Hepatocyte (in vitro differentiated cells): ENCODE data around the gene PMEPA1. TPM values are rescaled to one million over a fixed set of nuclear protein-coding genes. Genes with fewer than 3 reads are reported as not detected.

ENCODE experiments used
- DNase-seq: peaks from one replicate; pipeline ENCODE4 v3.0.0-alpha.2; 2016; ENCODE audit warnings: low spot score
- H2AFZ ChIP-seq: fragments of 200-600 bp; sonication (generic); 2 replicates; pipeline ENCODE4 v1.6.0; 2016; ENCODE audit warnings: antibody characterized with exemption, mild to moderate bottlenecking
- H3K27ac ChIP-seq: fragments of 200-600 bp; sonication (generic); 2 replicates; pipeline ENCODE4 v1.5.1; 2016; ENCODE audit warnings: mild to moderate bottlenecking
- H3K27me3 ChIP-seq: fragments of 200-600 bp; sonication (generic); 2 replicates; pipeline ENCODE4 v1.6.1; 2016
- H3K36me3 ChIP-seq: fragments of 200-600 bp; sonication (generic); replicated peaks from 2 replicates; pipeline ENCODE4 v1.5.1; 2016; ENCODE audit warnings: low read depth; ENCODE audit not compliant: insufficient read depth
- H3K4me1 ChIP-seq: fragments of 200-600 bp; sonication (generic); 2 replicates; pipeline ENCODE4 v1.5.1; 2016; ENCODE audit warnings: mild to moderate bottlenecking, moderate library complexity; ENCODE audit not compliant: insufficient read depth
- H3K4me2 ChIP-seq: fragments of 200-600 bp; sonication (generic); 2 replicates; pipeline ENCODE4 v1.6.0; 2016
- H3K4me3 ChIP-seq: fragments of 200-600 bp; sonication (generic); 2 replicates; pipeline ENCODE4 v1.5.1; 2016; ENCODE audit warnings: mild to moderate bottlenecking
- H3K79me2 ChIP-seq: fragments of 200-600 bp; sonication (generic); 2 replicates; pipeline ENCODE4 v1.6.0; 2017; ENCODE audit warnings: mild to moderate bottlenecking
- H3K9me2 ChIP-seq: fragments of 200-600 bp; sonication (generic); replicated peaks from 2 replicates; pipeline ENCODE4 v1.6.0; 2017; ENCODE audit warnings: mild to moderate bottlenecking; ENCODE audit not compliant: insufficient read depth
- H3K9me3 ChIP-seq: fragments of 200-600 bp; sonication (generic); 2 replicates; pipeline ENCODE4 v1.5.1; 2016; ENCODE audit warnings: low read depth, mild to moderate bottlenecking
- H4K20me1 ChIP-seq: fragments of 200-600 bp; sonication (generic); 2 replicates; pipeline ENCODE4 v1.6.0; 2016; ENCODE audit warnings: mild to moderate bottlenecking; ENCODE audit not compliant: insufficient read depth, poor library complexity, severe bottlenecking
- EZH2 ChIP-seq: fragments of 200-600 bp; sonication (generic); IDR thresholded peaks from 2 replicates; pipeline ENCODE4 v1.6.1; 2016; ENCODE audit warnings: antibody characterized with exemption, mild to moderate bottlenecking, borderline replicate concordance
- EZH2phosphoT487 ChIP-seq: fragments of 200-600 bp; sonication (generic); IDR thresholded peaks from one replicate; pipeline ENCODE4 v1.6.1; 2018; ENCODE audit warnings: antibody characterized with exemption, mild to moderate bottlenecking, low read depth, moderate library complexity; ENCODE audit not compliant: unreplicated experiment, severe bottlenecking
- WGBS: methylation state at CpG from one replicate; pipeline ENCODE4 v1.1.6; 2016; ENCODE audit warnings: low lambda C conversion rate; ENCODE audit errors: missing lambda C conversion rate; 5-methylcytosine and 5-hydroxymethylcytosine counted together
- polyA plus RNA-seq: library from polyadenylated mRNA; unstranded; fragments of >200 nt; fragmentation: Nextera tagmentation; extraction: Ambion mirVana; gene quantifications from 2 replicates; pipeline ENCODE4 v1.2.1, GENCODE V29; 2016
- total RNA-seq: library from RNA; depleted of rRNA; stranded (reverse); fragments of >200 nt; gene quantifications from 2 replicates; pipeline ENCODE4 v1.2.3, GENCODE V29; 2014
- TF ChIP-seq, protein P1 (sequence below): fragments of 200-600 bp; sonication (generic); IDR thresholded peaks from 2 replicates; pipeline ENCODE4 v1.5.1; 2016; ENCODE audit warnings: antibody characterized with exemption, mild to moderate bottlenecking; ENCODE audit not compliant: poor library complexity

PMEPA1 gene
- total and polyA plus RNA-seq, 2 experiments from 2014 or later, result 6.8 to 40.3 TPM

- no peaks in the 10 kb centered on the region for H3K27me3 ChIP-seq
- DNase-seq, result no peak
- no peak overlapping the region for H3K27ac ChIP-seq
- H3K36me3 ChIP-seq, result no peaks in the 10 kb centered on the region
- H3K9me3 ChIP-seq, result no peaks in the 10 kb centered on the region
- H3K4me2 ChIP-seq, result no peak overlapping the region
- WGBS, result 73% methylated on average over 2 of the region's 2 CpGs
- no peaks in the 10 kb centered on the region for H3K9me2 ChIP-seq
- no peaks in the 10 kb centered on the region for H3K79me2 ChIP-seq
- TF ChIP-seq EZH2phosphoT487 (no peak), EZH2 (no peak)
- TF ChIP-seq, protein P1, sequence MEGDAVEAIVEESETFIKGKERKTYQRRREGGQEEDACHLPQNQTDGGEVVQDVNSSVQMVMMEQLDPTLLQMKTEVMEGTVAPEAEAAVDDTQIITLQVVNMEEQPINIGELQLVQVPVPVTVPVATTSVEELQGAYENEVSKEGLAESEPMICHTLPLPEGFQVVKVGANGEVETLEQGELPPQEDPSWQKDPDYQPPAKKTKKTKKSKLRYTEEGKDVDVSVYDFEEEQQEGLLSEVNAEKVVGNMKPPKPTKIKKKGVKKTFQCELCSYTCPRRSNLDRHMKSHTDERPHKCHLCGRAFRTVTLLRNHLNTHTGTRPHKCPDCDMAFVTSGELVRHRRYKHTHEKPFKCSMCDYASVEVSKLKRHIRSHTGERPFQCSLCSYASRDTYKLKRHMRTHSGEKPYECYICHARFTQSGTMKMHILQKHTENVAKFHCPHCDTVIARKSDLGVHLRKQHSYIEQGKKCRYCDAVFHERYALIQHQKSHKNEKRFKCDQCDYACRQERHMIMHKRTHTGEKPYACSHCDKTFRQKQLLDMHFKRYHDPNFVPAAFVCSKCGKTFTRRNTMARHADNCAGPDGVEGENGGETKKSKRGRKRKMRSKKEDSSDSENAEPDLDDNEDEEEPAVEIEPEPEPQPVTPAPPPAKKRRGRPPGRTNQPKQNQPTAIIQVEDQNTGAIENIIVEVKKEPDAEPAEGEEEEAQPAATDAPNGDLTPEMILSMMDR, result no peak
- no peaks in the 10 kb centered on the region for H3K4me1 ChIP-seq
- no peak overlapping the region for H2AFZ ChIP-seq
- H4K20me1 ChIP-seq, result no peaks in the 10 kb centered on the region
- H3K4me3 ChIP-seq, result no peak overlapping the region
Observed at GRCh38 chr20:57601211-57601570, 108.6 kb downstream of the PMEPA1 start.

DNA sequence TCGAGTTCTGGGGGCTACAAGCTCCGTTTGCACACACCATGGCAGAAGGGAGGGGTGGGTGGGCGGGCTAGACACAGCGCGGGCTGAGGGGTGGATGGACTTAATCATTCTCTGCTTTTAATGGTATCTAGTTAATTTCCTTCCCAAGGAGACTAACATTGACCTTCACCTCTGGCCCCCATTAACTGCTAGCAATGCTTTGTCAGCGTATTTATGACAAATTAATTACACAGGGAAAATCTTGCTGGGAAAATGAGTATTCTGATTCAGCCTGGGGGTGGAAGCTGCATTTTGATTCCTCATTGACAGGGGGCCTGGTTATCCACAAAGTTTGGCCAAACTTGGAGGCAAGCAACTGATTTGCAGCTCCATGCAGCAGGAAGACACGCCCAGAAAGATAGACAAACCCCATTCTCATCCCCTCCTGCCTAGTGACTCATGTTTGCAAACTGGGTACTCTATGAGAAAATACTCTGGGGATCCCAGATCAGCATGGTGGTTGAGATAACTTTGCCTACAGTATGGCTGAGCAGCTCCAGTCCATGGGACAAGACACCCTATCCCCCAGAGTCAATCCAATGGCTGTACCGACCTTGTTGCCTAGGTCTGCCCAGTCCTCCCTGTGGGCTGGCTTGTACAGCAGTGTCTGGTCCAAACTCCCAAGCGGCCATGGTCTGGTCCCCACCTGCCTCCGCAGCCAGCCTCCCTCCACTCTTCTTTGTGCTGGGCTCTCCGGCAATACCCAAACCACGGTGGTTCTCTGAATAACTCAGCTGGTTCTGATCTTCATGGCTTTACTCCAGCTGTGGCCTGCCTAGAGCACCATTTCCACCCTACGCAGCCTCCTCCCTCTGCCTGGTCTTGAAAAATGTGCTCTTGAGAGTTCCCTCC lies 109.2 kb downstream of the PMEPA1 start:
- WGBS, result 88% methylated on average over 13 of the region's 13 CpGs
- no peak overlapping the region for H3K27ac ChIP-seq
- no peaks in the 10 kb centered on the region for H3K36me3 ChIP-seq
- H3K79me2 ChIP-seq, result no peaks in the 10 kb centered on the region
- TF ChIP-seq, protein P1, result no peak
- TF ChIP-seq EZH2phosphoT487 (no peak), EZH2 (no peak)
- no peaks in the 10 kb centered on the region for H3K4me1 ChIP-seq
- H3K4me2 ChIP-seq, result no peak overlapping the region
- H3K4me3 ChIP-seq, result no peak overlapping the region
- H3K9me2 ChIP-seq, result no peaks in the 10 kb centered on the region
- no peaks in the 10 kb centered on the region for H3K9me3 ChIP-seq
- no peak for DNase-seq
- H4K20me1 ChIP-seq, result no peaks in the 10 kb centered on the region
- H2AFZ ChIP-seq, result no peak overlapping the region
- H3K27me3 ChIP-seq, result no peaks in the 10 kb centered on the region

GRCh38 chr20:57598491-57598890 lies 111.3 kb downstream of the PMEPA1 start:
- 82% methylated on average over 5 of the region's 5 CpGs for WGBS
- TF ChIP-seq EZH2phosphoT487, result no peak
- TF ChIP-seq, protein P1, result no peak
- no peak for TF ChIP-seq EZH2
- DNase-seq, result no peak

More at GRCh38 chr20:57598491-57598890, 111.3 kb downstream of the PMEPA1 start:
- no peaks in the 10 kb centered on the region for H3K27me3 ChIP-seq
- H3K4me3 ChIP-seq, result no peak overlapping the region
- no peaks in the 10 kb centered on the region for H3K4me1 ChIP-seq
- no peaks in the 10 kb centered on the region for H3K36me3 ChIP-seq
- no peak overlapping the region for H3K4me2 ChIP-seq
- H3K79me2 ChIP-seq, result no peaks in the 10 kb centered on the region
- no peaks in the 10 kb centered on the region for H3K9me3 ChIP-seq
- H2AFZ ChIP-seq, result no peak overlapping the region
- no peak overlapping the region for H3K27ac ChIP-seq
- no peaks in the 10 kb centered on the region for H4K20me1 ChIP-seq
- H3K9me2 ChIP-seq, result no peaks in the 10 kb centered on the region

Other genes with a start within 250 kb of the PMEPA1 start
- 0.12 TPM in 1 of 2 replicates, not detected in the other for gene CTCFL, start 184.9 kb downstream of the PMEPA1 start, total RNA-seq
- not detected in 2 replicates for gene CTCFL, start 184.9 kb downstream of the PMEPA1 start, polyA plus RNA-seq
- 12.0 and 12.8 TPM in 2 replicates for gene PCK1, start 148.9 kb downstream of the PMEPA1 start, total RNA-seq
- gene PCK1, start 148.9 kb downstream of the PMEPA1 start, polyA plus RNA-seq, result 8.8 and 11.6 TPM in 2 replicates
- not detected in 2 replicates for gene ZBP1, start 89.6 kb downstream of the PMEPA1 start, total RNA-seq
- gene ZBP1, start 89.6 kb downstream of the PMEPA1 start, polyA plus RNA-seq, result not detected in 2 replicates